GM12891 (cell line): ENCODE data around the gene PLD1.

Experiments
- PAX5 ChIP-seq: IDR thresholded peaks from 2 replicates; pipeline ENCODE4 v1.6.1; 2011; ENCODE audit warnings: low read length, moderate library complexity, mild to moderate bottlenecking; ENCODE audit not compliant: insufficient read depth, severe bottlenecking
- POLR2A ChIP-seq: IDR thresholded peaks from 2 replicates; pipeline ENCODE4 v1.6.1; 2011; ENCODE audit warnings: low read depth, low read length, control low read depth
- POLR2AphosphoS5 ChIP-seq: IDR thresholded peaks from 2 replicates; pipeline ENCODE4 v1.6.1; 2011; ENCODE audit warnings: low read depth, low read length, control low read depth
- POU2F2 ChIP-seq: IDR thresholded peaks from 2 replicates; pipeline ENCODE4 v1.6.1; 2011; ENCODE audit warnings: low read depth, mild to moderate bottlenecking, control low read depth, low read length, moderate library complexity
- TAF1 ChIP-seq: IDR thresholded peaks from 2 replicates; pipeline ENCODE4 v1.6.1; 2011; ENCODE audit warnings: low read depth, low read length, control low read depth

DNA sequence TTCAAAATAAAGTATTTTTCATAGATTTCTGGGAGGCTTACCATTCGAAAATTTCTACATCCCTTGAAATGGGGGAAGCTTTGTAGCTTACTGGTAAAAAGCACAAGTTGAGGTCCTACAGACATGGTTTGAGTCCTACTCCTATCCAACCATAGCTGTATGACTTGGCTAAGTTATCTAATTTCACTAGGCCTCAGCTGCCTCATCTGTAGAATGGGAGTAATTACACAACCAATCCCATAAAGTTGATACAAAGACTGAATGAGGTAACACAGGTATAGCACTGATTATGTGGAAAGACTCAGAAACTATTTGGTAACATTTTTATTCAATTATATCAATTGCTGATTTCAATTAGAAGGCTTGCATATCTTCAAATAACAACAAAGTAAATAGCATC lies 157.4 kb downstream of the PLD1 start:
- TF ChIP-seq POLR2AphosphoS5 (no peak), TAF1 (no peak), PAX5 (no peak), POLR2A (no peak), POU2F2 (no peak)
